HG02678 (cell line): ENCODE data around the gene L3MBTL4.
"Not testable (repeated sequence)": the region's sequence is repeated elsewhere in the genome, so short reads cannot be mapped to it uniquely, and the experiment has no call there.

Experiments used
- ATAC-seq: cut with Tn5 transposase; IDR thresholded peaks from one replicate; pipeline ENCODE4 v1.9.1; 2021; ENCODE audit warnings: mild to moderate bottlenecking, moderate library complexity; ENCODE audit not compliant: unreplicated experiment

Gene L3MBTL4

DNA sequence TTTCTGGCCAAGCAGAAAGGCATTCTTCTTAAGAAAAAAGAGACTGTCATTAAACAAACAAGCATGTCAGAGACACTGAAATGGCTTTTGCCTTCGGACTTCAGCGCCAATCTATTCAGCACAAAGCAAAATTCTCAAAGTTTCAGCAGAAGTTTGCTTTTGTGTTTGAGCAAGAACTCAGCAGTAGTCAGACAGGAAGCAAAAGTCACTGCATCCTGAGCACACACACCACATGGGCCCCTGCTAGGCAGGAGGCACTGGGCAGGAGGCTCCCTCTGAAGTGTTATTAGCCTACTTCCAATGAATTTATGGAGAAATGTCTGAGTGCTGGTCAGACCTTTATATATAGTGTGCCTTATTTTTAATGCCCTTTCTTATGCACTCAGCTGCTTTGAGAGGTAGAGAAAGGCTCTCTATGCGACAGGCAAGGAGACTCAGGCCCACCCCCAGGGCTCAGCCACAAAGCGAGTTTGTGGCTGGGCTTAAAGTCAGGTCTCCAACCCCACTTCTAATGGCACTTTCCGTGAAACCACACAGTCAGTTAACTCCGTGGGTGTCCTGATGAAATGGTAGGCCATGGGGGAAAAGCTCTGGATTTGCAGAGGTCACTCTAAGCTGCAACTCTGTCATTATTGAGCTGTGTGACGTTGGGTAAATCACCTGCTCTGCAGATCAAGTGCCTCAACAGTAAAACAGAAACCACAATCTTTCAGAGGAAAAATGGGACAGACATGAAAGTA is 358.4 kb downstream of the L3MBTL4 start:
- ATAC-seq, result no peak

DNA sequence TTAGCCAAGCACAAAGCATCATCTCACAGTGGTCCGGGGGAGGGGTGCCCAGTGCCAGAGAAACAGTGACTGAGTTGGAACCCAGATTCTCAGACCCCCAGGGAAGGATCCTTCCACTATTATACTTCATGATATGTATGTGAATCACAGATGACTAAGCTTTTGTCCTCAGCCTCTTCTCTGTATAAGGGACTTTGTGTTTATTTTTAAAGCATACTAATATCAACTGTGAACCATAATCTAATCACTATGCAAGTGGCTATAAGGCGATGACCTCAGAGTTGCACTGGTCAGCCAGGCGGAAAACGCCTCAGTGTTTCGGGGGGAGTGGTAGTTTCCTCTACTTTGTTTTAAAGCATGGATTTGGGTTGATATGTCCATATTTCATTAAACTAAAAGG is 359.0 kb downstream of the L3MBTL4 start:
- ATAC-seq, result no peak

DNA sequence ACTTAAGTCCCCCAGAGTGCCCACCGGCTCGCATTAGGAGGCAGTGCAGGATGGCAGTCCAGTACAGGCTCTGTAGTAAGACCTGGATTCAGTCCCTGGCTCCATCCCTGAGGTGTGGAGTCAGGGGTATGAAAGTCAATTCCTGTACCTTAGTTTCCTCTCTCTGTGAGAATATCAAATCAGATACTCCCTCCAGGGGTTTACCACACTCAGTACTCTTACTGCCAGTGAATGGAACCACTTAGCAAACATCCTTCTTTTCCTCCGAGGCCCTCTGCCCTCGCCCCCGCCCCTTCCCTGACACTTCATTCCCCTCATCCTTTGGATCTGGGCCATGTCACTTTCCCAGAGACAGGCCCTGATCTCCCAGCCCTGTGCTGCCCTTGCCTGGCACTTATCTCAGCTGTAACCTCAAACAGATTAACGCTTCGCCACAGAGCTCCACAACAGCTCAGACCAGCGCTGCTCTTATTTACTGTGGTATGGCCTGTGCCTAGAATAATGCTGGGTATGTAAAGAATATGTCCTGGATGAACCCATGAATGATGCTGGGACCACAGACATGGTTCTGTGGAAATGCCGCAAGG is 360.4 kb downstream of the L3MBTL4 start:
- ATAC-seq, result no peak

DNA sequence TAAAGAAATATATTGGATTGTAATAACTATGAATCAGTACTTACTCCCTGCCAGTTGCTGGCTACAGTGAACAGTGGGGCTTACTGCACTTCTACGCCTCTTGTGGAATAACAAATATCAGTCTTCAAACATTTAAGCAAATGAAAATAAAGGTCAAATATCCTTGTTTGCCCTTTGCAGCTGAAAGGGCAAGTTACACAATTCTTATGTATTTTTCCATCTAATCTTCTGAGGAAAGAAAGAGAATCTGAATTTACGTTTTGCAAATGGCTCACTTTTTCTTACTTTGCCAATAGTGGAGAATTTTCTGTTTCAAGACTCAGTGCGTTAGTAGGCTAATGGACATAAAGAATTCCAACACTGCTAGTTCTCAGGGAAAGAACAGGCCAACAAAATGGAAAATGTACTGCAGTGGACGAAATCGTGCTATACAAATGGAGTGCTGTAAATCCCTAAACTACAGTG is 362.2 kb downstream of the L3MBTL4 start:
- ATAC-seq, result no peak

DNA sequence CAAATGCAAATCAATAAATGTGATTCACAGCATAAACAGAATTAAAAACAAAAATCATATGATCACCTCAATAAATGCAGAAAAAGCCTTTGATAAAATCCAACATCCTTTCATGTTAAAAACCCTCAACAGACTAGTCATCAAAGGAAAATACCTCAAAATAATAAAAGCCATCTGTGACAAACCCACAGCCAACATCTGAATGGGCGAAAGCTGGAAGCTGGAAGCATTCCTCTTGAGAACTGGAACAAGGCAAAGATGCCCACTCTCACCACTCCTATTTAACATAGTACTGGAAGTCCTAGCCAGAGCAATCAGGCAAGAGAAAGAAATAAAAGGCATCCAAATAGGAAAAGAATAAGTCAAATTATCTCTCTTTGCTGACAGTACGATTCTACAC is 367.1 kb downstream of the L3MBTL4 start:
- not testable (repeated sequence) for ATAC-seq

DNA sequence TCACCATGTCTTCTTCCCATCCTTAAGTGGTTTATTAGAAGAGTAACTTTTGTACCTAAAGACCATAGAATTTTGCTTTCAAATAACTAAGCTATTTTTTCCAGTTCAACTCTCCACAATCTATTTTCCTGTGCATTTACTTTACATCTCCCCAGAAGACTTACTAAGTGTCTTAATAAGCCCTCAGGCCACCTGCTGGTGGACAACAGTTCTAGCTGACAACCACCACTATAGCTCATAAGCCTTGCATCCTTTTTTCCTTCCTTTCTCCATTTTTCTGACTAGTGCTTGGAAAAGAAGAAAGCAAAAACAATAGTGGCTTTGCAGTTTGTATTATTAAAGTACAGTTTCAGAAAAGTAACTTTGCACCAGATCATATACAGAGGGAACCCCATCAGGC is 369.9 kb downstream of the L3MBTL4 start:
- ATAC-seq, result no peak

DNA sequence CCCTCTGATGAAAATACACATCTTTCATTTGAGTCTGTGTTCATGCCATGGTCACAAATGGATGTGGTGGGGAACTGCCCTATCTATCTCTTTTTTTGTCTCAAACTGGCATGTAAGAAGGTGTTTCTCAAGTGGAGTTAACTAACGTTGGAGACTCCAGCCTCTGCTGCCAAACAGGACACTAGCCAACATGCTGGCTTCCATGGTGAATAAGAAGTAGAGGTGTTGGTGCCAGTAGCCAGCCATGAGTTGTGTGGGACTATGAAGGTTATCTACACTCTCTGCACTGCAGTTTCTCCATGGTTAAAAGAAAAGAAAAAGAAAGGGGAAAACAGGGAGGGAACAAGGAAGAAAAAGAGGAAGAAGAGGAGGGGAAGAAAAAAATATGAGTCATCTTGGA is 370.4 kb downstream of the L3MBTL4 start:
- no peak for ATAC-seq

DNA sequence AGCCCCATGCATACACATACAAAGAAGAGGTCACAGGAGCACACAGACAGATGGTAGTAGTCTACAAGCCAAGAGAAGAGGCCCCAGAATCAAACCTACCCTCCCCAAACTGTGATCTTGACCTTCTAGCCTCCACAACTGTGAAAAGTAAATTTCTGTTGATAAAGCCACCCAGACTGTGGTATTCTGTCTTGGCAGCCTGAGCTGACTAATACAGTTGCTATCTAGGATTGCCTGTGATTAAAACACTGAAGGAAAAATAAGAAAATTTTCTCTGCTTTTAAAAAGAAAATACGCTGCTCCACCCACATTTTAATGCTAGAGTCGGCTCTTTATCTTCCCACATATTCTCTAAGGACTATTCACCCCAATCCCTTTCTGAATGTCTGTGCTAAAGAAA is 375.7 kb downstream of the L3MBTL4 start:
- ATAC-seq, result no peak

DNA sequence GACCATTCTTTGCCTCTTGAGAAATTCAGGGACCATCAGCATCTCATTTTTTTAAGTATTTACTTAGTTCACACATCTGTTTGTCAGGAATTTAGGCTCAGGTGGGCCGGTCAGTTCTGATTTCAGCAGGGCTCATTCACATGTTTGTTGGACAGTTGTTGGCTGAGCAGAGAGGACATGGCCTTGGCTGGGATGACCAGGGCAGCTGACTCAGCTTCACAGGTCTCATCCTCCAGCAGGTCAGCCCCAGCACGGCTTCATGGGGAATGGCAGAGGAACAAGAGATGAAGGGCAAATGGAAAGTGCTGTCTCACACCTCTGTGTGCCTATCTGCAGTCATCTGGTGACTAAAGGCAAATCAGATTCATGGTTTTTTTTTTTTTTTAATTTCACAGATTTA is 383.3 kb downstream of the L3MBTL4 start:
- ATAC-seq, result no peak

DNA sequence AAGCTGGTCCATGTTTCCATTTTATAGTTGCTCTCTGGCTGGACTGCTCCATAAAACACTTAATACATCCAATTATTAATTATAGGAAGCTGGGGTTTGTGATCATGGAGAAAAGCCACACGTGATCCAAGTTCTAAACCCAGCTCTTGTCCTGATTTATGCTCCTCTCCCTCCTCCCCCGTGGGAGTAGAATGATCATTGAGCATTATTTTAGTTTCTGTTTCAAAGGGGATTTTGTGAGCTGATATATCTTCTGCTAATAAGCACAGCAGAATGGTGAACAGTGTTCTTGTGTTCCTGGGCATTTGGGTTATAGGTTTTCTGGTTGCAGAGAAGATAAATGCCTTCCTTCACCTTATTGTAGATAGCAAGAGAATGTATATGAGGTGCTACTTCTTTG is 383.7 kb downstream of the L3MBTL4 start:
- no peak for ATAC-seq

DNA sequence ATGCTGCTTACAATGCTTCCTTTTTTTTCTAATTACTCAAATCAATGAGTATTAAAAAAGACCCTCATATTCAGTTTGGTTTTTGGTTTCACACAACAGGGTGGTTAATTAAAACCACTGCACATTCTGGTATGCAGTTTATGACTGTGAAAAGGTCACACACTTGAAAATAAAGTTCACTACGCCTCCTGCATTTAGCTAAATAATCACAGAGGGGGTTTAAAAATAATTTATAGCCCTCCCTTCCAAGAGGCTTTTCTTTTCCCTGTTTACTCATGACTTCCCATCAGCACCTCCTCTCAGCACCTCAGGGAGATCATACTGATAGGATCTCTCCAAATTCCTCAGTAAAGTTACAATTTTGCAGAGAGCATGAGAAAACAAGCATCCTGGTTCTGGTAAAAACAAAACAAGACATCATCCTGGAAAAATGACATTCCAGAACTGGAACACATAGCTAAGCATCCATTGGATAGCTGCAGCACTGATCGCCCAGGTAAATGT is 389.9 kb downstream of the L3MBTL4 start:
- ATAC-seq, result no peak

DNA sequence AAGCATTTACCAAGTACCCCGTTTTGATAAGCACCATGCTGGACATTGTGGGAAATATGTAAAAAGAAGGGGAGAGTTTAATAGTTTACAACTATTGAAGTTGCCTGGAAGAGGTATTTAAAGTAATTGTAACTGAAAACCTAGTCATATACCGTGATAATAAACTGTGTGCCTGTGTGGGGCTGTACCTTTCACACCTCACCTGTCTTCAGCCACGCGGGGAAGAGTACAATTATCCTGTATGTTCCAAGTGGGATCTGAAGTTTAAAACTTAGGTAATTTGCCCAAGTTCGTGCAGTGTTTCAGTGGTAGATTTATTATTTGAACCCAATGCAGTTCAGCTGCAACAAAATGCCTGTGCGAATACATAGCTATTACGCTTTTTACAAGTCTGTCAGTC is 391.2 kb downstream of the L3MBTL4 start:
- ATAC-seq, result no peak

DNA sequence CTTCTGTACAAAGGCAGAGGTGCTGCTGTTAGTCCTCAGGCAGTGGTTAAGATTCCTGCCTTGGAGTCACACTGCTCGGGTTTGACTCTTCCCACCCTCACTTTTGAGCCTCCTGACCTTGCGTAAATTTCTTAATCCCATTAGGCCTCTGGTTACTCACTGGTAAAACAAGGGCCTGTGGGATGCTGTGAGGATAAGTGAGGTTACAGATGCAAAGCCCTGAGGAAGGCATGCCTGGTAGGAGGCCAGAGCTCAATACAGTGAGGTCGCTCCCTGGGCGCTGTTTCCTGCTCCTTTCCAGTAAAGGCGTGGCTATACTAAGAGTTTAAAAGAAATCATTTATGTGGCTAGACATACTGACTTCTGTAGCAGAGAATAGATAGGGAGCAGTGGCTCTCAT is 391.9 kb downstream of the L3MBTL4 start:
- no peak for ATAC-seq

DNA sequence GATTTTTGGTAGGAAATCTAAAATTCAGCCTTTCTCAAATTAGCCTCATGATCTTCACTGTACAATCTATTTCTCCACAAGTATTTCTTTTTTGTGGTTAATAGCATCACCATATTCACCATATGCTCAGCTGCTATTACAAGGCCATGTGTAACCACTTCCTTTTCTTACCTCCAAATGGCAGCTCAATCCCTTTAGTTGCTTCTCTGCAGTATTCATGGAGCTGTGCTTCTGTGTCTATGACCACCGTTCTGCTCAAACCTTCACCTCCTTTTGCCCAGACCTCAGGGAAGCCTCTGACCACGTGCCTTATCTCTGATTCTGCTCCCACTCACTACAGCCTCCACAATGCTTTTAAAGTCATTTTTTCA is 392.7 kb downstream of the L3MBTL4 start:
- ATAC-seq, result no peak

DNA sequence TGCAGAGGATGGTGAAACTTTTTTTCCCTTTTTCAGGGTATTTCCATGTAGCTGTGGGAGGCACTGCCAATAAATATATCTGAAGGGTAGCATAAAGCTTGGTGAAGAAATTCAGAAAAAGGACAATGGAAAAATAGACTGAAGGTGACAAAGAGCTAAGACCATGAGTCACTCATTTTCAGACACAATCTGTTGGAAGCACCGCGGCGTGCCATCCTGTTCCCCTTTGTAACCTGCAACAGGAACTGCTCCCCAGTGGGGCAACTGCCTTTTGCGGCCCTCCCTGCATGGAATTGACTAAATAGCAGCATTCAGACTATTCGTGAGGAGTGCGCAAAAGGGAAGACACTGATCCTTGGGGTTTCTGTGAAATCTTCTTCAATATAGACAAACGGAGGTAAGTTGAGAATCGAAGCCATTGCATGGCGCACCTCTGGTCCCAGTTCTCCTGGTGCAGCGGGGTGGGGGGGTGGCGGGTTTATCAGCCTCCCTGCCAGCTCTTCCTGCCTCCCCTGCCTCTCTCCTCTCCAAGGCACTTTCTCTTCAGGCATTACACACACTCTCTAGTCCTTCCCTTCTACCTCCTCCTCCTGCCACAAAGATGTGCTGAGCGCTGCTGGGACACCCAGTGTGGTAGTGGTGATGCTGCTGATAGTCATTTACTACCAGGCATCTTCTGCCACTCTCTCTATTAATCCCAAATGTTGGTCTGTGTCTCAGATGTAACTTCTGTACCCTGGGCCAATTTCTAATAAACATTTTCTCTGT is 393.2 kb downstream of the L3MBTL4 start:
- ATAC-seq, result no peak

DNA sequence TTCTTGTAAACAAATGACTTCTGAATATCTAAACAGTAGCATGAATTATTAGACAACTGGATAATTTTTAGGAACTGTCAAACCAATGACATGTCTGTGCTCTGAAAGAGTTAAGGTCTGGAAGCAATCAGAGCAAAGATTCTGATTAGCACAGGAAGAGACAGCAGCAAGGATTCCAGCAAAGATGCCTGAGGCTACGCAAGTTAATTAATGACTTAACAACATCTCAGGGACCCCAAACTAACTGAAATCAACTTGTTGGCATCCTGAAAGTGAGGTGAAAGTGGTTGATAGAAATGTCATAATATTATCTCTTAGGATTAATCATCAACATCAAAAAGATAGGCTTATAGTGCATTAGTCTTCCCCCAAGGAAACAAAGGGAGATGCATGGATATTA is 396.0 kb downstream of the L3MBTL4 start:
- ATAC-seq, result no peak

DNA sequence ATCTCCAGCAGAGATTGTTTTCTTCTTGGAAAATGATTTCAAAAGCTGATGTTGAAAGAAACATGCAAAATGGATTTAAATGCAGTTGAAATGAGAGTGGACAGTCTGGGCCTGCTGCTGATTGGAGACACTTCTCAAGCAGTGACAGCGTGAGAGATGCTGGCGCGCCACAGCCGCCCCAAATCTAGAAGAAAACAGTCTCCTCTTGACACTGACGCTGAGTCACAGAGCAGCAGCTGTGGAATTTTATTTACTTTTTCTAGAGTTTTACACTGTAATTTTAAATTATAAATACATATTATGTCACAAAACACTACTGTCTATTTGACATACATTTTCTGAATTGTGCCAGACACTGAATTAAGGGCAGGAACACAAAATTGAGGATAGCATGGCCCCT is 397.5 kb downstream of the L3MBTL4 start:
- ATAC-seq, result no peak

DNA sequence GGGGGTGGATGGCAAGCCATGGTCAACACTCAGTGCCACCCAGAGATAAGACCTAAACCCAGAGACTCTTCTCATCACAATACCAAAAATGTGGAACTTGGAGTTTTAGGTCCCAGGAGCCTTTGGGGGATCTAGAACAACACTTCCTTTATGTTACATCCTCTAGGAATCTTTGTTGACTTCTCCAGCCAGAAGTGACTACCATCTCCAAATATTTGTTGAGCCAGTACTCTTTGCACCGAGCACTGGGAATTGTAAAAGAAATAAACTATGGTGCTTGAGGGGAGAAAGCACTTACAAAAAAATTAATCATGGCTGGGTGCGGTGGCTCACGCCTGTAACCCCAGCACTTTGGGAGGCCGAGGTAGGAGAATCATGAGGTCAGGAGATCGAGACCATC is 399.3 kb downstream of the L3MBTL4 start:
- no peak for ATAC-seq

DNA sequence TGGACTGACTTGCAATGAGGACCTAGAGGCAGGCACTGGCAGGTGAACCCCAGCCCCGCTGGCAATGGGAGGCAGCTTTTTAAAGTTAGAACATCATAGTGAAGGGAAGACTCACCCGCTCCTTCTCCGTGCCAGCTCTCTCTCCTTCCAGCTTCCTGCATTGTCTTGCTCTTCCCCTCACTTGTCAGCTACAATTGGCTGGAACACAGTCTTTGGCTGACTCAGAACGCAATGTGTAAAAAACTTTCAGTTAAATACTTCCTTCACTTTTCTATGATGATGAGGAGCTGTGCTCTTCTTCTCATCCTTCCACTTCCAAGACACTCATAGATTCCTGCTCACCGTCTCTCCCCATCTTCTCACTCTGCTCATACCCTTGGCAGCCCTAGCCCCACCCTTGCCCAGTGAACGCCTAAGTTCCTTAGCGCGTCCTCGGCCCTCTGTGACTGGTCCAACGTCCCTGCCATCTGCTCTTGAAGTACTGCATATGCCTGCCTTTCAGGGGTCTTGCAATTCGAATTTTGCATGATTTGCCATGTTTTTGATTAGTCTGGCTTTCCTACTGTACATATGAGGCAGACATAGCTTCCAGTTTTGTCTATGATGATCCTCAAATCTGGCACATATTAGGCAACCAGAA is 401.4 kb downstream of the L3MBTL4 start:
- ATAC-seq, result no peak

DNA sequence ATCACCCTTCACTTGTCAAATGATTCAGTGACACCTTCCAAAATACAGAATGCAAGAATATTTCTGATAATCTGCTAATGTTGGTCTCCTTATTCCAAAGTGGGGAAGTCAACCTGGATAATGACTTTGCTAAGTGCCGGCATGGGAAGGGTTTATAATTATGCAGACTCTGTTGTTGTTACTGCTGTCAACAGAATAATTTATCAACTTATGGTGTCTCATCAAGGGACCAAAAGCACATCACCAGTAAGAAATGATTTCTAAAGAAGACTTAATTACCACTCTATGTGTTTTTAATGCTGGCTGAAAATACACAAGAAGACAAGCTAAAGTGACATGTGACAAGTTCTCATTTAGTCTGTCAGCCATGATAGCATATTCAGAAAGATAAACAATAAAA is 403.8 kb downstream of the L3MBTL4 start:
- no peak for ATAC-seq

DNA sequence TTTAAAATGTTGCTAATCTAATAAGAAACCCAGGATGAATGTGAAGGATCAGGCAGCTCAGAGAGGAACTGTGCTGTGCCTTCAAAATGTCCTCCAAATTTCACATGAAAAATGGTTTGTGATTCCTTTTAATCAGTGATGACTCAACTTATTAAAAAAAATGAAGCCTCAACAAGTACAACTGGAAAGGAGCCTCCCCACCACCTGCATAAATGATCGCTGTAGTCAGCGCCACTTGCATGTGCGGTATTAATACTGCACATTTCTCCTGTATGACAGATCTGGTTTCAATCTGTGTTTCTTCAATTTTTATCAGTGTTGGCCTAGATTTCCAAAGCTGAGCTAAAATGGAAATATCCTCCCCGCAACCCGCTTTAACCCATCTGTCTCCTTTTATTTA is 404.4 kb downstream of the L3MBTL4 start:
- no peak for ATAC-seq
